HL-60 (cell line): Measurements from ENCODE around the gene DLX2.

Source experiments
- CTCF ChIP-seq: IDR thresholded peaks from one replicate; pipeline ENCODE4 v1.5.1; 2011; ENCODE audit warnings: low read length, control low read depth, inconsistent platforms; ENCODE audit not compliant: insufficient read depth
- GABPA ChIP-seq: IDR thresholded peaks from 2 replicates; pipeline ENCODE4 v1.6.1; 2012; ENCODE audit warnings: low read depth

GRCh38 chr2:172102391-172103359 is at the start of gene DLX2:
- TF ChIP-seq GABPA (no peak), CTCF (no peak)
